Fibroblast of mammary gland (primary cell): ENCODE measurements around the gene LEKR1.

ENCODE experiments used
- DNase-seq: peaks from one replicate; pipeline ENCODE4 v3.0.0-alpha.2; 2010; ENCODE audit warnings: low read depth
- H3K4me3 ChIP-seq: 2 replicates; pipeline ENCODE4 v1.5.1; 2011; ENCODE audit warnings: low read depth, mild to moderate bottlenecking, low read length, moderate library complexity; ENCODE audit not compliant: control insufficient read depth
- TF ChIP-seq, protein P1 (sequence below): conservative IDR thresholded peaks from 2 replicates; pipeline ENCODE4 v1.5.1; 2011; ENCODE audit warnings: low read depth, low read length, inconsistent platforms; ENCODE audit not compliant: control insufficient read depth, insufficient read depth

The LEKR1 gene

GRCh38 chr3:157064402-157064801 is 238.2 kb downstream of the LEKR1 start:
- TF ChIP-seq, protein P1, sequence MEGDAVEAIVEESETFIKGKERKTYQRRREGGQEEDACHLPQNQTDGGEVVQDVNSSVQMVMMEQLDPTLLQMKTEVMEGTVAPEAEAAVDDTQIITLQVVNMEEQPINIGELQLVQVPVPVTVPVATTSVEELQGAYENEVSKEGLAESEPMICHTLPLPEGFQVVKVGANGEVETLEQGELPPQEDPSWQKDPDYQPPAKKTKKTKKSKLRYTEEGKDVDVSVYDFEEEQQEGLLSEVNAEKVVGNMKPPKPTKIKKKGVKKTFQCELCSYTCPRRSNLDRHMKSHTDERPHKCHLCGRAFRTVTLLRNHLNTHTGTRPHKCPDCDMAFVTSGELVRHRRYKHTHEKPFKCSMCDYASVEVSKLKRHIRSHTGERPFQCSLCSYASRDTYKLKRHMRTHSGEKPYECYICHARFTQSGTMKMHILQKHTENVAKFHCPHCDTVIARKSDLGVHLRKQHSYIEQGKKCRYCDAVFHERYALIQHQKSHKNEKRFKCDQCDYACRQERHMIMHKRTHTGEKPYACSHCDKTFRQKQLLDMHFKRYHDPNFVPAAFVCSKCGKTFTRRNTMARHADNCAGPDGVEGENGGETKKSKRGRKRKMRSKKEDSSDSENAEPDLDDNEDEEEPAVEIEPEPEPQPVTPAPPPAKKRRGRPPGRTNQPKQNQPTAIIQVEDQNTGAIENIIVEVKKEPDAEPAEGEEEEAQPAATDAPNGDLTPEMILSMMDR, result no peak
- no peak overlapping the region for H3K4me3 ChIP-seq
- DNase-seq, result no peak

DNA sequence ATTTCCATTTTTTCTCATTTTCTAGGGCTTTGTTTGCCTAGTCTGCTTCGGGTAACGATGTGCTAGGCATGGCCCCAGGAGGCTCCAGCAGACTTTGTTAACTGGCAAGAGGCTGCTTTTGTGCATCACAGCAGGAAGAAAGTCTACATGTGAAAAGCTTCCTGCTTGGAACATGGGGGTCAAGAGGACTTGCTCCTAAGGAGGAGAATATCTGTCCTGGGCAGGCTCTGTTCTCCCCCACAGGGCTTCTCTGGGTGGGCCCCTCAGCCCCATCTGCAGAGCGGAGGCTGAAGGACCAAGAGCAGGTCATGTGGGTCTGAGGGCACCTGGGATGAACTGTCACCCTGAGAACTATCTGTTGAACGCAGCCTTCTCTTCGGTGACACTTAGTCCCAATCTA is 239.0 kb downstream of the LEKR1 start:
- TF ChIP-seq, protein P1, result no peak
- H3K4me3 ChIP-seq, result no peak overlapping the region
- no peak for DNase-seq

DNA sequence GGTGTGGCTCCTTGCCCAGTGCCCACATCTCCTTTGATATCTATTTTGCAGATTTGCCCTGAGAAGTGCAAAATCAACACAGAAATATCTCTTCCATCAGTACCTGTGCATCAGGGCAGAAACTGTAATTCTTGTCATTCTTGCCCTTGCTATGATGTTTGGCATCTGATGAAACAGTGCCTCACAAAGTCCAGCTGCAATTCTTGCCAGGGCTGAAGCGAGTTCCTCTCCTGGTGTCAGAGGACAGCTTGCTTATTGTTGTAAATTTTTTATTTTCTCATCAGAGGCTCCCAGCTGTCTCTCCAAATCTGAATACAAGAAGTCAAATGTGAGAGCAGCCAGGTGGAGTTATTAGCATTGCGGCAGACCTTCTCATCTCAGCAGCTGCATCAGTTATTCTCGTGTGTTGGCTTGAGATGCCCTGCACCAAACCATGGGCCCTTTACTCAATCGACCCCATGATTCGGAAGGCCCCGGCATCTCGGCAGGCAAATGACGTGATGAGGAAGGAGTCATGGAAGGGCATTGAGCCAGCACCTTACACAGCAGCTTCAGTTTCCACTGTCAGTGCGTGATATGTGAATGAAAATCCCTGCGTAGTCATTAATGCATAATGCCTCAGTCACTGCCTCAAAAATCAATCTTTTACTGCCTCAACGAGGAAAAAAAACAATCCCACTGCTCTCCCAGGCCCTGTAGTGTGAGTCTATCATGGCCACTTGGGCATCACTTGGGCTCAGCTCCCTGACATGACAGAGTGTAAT is 240.4 kb downstream of the LEKR1 start:
- peak; percentile 97 for DNase-seq
- H3K4me3 ChIP-seq, result no peak overlapping the region

GRCh38 chr3:157067114-157067513 is 241.0 kb downstream of the LEKR1 start:
- H3K4me3 ChIP-seq, result no peak overlapping the region
- no peak for DNase-seq
- TF ChIP-seq, protein P1, result no peak

More for the DNA sequence above, 240.4 kb downstream of the LEKR1 start:
- TF ChIP-seq, protein P1, result no peak

- H3K4me3 ChIP-seq, result no peak overlapping the region
- TF ChIP-seq, protein P1, result no peak
- DNase-seq, result no peak
Observed at GRCh38 chr3:157069406-157069805, 243.3 kb downstream of the LEKR1 start.

DNA sequence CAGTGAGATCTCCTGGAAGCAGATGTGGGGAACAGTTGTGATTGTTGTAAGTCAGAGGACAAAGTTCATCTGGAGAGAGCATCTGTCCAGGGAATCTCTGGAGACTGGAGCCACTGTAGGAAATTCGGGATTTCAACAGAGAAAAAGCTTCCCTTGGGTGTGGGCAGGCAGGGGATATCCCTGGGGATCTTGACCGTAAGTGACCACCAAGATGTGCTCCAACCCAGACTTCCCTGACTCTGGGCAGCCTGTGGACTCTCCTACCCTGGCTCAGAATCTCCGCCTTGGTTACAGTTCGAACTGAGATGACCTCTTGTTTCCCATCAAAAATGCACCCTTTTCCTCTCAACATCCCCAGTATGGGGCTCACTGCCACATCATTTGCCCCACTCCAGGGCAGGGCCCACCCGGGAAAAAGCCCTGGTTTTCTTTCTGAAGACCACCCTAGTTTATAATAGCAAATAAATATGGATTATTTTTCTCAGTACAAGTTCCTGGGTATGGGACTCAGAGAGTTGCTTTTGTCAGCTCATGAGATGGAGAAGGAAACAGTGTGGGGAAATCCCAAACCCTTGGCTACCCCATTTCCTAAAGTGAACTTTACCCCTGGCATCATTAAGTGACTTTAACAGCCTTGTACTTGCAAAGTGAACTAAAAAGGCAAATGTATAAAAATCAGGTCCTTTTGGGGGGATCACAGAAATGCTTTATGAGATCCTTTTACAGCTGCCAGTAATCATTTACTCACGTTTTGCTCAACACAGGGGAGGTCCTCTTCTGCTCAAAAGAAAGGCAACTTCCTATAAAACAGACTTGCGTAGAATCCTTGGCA is 243.9 kb downstream of the LEKR1 start:
- H3K4me3 ChIP-seq, result no peak overlapping the region
- TF ChIP-seq, protein P1, result no peak
- DNase-seq, result peak; percentile 39
